Small intestine (tissue), 7 donors: Measurements from ENCODE around the gene CLMP. TPM values are rescaled to one million over a fixed set of nuclear protein-coding genes. Genes with fewer than 3 reads are reported as not detected.
A peak's percentile ranks its signal among the peaks of the same experiment; 100 is the strongest.

Experiments
- DNase-seq, 2 donors: peaks; one replicate each; pipeline versions ENCODE4 v3.0.0 to v3.0.0-alpha.2; 2013
- FAIRE-seq: peaks from 2 replicates; lab custom pipeline; 2012; peaks lifted over from hg19 to GRCh38; lab: Jason Lieb, UNC
- H3K27ac ChIP-seq, 3 donors: one replicate each; pipeline ENCODE4 v1.5.1; 2013; ENCODE audit warnings: low read length in 2 of 3, mild to moderate bottlenecking in 2 of 3, control low read depth in 1 of 3, inconsistent platforms in 1 of 3, low read depth in 1 of 3, moderate library complexity in 1 of 3
- H3K27me3 ChIP-seq, 3 donors: one replicate each; pipeline ENCODE4 v1.6.1; 2013; ENCODE audit warnings: low read length in 3 of 3, inconsistent platforms in 1 of 3; ENCODE audit not compliant: control insufficient read depth in 3 of 3, insufficient read depth in 3 of 3
- H3K36me3 ChIP-seq, 3 donors: one replicate each; pipeline ENCODE4 v1.6.1; 2013; ENCODE audit warnings: low read length in 3 of 3, inconsistent platforms in 1 of 3, low read depth in 1 of 3, mild to moderate bottlenecking in 1 of 3, moderate library complexity in 1 of 3; ENCODE audit not compliant: control insufficient read depth in 3 of 3, insufficient read depth in 2 of 3
- H3K4me1 ChIP-seq, 3 donors: one replicate each; pipeline ENCODE4 v1.6.1; 2013; ENCODE audit warnings: low read length in 2 of 3, inconsistent platforms in 1 of 3, low read depth in 1 of 3, mild to moderate bottlenecking in 1 of 3, moderate library complexity in 1 of 3; ENCODE audit not compliant: control insufficient read depth in 3 of 3, insufficient read depth in 2 of 3
- H3K4me3 ChIP-seq, 3 donors: one replicate each; pipeline ENCODE4 v1.5.1; 2013; ENCODE audit warnings: low read length in 3 of 3, control low read depth in 1 of 3, inconsistent platforms in 1 of 3, low read depth in 1 of 3, mild to moderate bottlenecking in 1 of 3, moderate library complexity in 1 of 3
- H3K9me3 ChIP-seq, 2 donors: one replicate each; pipeline ENCODE4 v1.6.1; 2013; ENCODE audit warnings: low read depth in 1 of 2, low read length in 1 of 2; ENCODE audit not compliant: control insufficient read depth in 2 of 2, insufficient read depth in 1 of 2
- WGBS, 3 donors: extraction: QIAGEN DNeasy Blood & Tissue Kit; methylation state at CpG; one replicate each; pipeline ENCODE4 v1.1.7; 2013; 5-methylcytosine and 5-hydroxymethylcytosine counted together
- polyA plus RNA-seq, 4 donors: library from polyadenylated mRNA; stranded (reverse) in 3 of 4; unstranded in 1 of 4; fragments of 200-250 nt in 3 of 4; fragments of 120-200 nt in 1 of 4; gene quantifications; one replicate each; pipeline versions ENCODE4 v1.2.1 to v1.2.3, GENCODE V29; 2013
- donor health status: healthy with polysubstance abuse.
- donor health status: control.
- donor health status: control.
- donor health status: Bipolar disorder and iron deficiency.
- donor health status: healthy.

CLMP gene
- polyA plus RNA-seq, 4 donors: 0.22 to 12.2 (median 5.9) TPM

DNA sequence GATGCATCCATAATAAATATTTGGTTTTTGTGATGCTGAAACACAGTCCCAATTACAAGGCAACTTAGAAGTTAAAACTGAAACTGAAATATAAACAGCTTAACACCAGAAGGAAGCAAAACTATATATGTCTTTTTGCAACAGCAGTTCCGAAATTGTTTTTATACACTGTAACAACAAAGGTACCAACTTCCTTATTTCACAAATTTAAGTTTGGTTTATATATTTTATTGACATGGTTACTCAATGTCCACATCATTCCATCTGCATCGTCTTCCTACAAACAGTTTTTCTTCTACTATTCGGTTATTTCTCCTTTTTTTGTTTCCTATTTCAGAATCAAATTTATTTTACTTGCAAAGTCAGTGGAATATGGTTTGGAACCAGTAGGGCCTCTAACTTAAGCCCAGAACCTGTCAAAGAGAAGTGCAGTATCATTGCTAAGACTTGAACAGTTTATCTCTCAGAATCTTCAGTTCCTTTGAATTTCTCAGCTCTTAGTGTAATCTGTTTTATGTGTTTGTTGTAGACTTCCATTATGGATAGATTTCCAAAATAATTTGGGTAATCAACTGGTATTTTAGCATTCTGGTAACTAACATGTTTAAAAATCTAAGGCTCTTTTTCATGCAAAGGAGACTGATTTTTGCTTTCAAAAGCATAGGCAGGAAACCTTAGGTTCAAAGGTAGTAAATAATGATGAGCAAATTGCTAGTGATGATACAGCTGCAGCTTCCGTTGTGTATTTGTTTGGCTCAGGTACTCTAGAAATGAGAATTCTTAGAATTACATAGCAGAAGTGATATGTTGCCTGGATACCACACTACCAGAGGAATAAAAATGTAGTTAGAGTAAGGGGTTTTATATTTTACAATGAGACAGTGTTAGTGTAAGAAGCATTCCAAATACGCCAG lies 124.9 kb downstream of the CLMP start:
- Histone ChIP-seq H3K27me3 (no peaks in the 10 kb centered on the region), H3K4me3 (peak overlapping the region in 1 of 3 donors; percentile 26), H3K36me3 (peaks cover 0 to 7% (median 0%) of the 10 kb centered on the region in 3 donors), H3K4me1 (peaks cover 0 to 4% (median 0%) of the 10 kb centered on the region in 3 donors), H3K9me3 (no peaks in the 10 kb centered on the region), H3K27ac (peak overlapping the region in 2 of 3 donors; percentile 48 to 67)
- DNase-seq: peak in 1 of 2 donors; percentile 37
- WGBS, 3 donors: 35 to 38% (median 36%) methylated on average over 5 of the region's 5 CpGs
- FAIRE-seq: no peak

DNA sequence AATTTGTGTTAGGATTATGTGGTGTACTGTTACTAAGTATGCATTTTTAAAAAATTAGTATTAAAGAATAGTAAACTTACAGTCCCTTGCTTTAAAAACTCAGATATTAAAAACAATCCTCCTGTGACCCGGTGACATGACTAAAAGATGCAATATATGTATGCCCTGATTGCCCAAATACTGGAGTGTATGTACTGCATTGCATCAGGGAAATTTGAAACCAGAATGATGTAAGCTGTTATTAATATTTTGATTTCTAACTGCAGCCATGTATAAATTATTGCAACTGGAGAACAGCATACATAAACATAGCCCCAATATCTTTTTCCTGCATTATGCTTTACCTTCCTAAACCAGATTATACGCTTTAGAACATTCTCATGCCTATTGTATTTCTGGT lies 129.4 kb downstream of the CLMP start:
- DNase-seq (no peak), FAIRE-seq (no peak)
- Histone ChIP-seq H3K4me1 (peaks cover 0 to 10% (median 0%) of the 10 kb centered on the region in 3 donors), H3K27ac (no peak overlapping the region), H3K27me3 (no peaks in the 10 kb centered on the region), H3K4me3 (no peak overlapping the region), H3K9me3 (no peaks in the 10 kb centered on the region), H3K36me3 (peaks cover 0 to 5% (median 3%) of the 10 kb centered on the region in 3 donors)
- 85 to 94% (median 86%) methylated on average over 2 of the region's 2 CpGs for WGBS, 3 donors

- H3K27me3 ChIP-seq: no peaks in the 10 kb centered on the region
- WGBS, 3 donors: 30 to 54% (median 39%) methylated on average over 9 of the region's 9 CpGs
- no peaks in the 10 kb centered on the region for H3K9me3 ChIP-seq
- H3K4me3 ChIP-seq: peak overlapping the region in 2 of 3 donors; percentile 70 to 90
- peaks cover 7 to 17% (median 14%) of the 10 kb centered on the region in 3 donors for H3K36me3 ChIP-seq
- peak overlapping the region; percentile 100 for H3K27ac ChIP-seq
- FAIRE-seq: no peak
- peaks cover 0 to 16% (median 4%) of the 10 kb centered on the region in 3 donors for H3K4me1 ChIP-seq
- no peak for DNase-seq
Observed at GRCh38 chr11:123063826-123064657, 131.0 kb downstream of the CLMP start.

DNA sequence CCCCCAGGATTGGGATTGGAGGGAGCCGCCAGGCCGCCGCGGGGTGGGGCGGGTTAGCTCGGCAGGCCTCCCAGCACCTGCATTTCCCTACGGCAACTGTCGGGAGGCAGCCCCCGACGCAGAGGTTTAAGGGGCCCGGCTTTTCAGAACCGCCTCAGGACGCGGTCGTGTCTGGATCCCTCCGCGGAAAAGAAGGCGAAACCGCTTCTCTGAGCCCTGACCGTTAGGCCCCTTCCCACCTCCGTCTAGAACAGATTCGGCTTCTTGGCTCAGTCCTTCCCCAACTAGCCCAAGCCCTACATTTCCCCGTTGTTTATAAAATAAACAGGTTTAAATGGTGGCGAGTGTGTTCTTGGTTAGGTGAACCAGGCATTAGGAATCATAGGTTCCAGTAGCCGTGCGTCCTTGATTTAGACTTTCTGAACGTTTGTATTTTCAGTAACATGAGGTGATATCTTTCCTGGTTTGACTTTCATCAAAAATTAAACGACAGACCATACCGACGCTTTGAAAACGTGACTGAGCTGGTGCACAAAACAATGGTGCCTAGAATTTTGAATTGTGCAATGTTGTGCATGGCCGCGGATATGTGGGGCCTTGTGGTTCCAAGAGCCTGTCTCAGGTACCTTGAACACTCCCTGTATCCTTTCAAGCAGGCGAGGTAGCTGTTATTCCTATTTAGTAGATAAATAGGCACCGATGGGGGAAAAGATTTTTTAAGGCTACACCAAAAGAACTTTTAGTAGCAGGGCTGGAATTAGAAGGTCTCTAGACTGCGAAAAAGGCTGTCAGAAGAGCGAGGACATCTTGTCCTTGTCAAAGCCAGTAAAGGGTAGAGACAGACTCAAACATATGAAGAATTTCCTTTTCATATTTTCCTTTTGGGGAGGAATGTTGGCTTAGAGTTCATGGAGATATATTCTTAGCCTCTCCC lies 131.9 kb downstream of the CLMP start:
- Histone ChIP-seq H3K27ac (peak overlapping the region; percentile 100), H3K4me1 (peaks cover 0 to 20% (median 8%) of the 10 kb centered on the region in 3 donors), H3K4me3 (peak overlapping the region; percentile 64 to 90 (median 70)), H3K27me3 (no peaks in the 10 kb centered on the region), H3K36me3 (peaks cover 12 to 21% (median 17%) of the 10 kb centered on the region in 3 donors), H3K9me3 (no peaks in the 10 kb centered on the region)
- WGBS, 3 donors: 2 to 3% (median 3%) methylated on average over 36 to 37 of the region's 37 CpGs
- DNase-seq (peak; percentile 66 to 86), FAIRE-seq (no peak)

GRCh38 chr11:123062158-123062891 lies 132.7 kb downstream of the CLMP start:
- Histone ChIP-seq H3K4me3 (peak overlapping the region; percentile 70 to 98 (median 95)), H3K9me3 (no peaks in the 10 kb centered on the region), H3K27ac (peak overlapping the region; percentile 100), H3K27me3 (no peaks in the 10 kb centered on the region), H3K36me3 (peaks cover 17 to 24% (median 21%) of the 10 kb centered on the region in 3 donors), H3K4me1 (peaks cover 2 to 20% (median 8%) of the 10 kb centered on the region in 3 donors)
- 0 to 1% (median 1%) methylated on average over 56 to 63 of the region's 63 CpGs for WGBS, 3 donors
- no peak for FAIRE-seq
- DNase-seq: peak; percentile 99 to 100

- no peaks in the 10 kb centered on the region for H3K9me3 ChIP-seq
- H3K4me1 ChIP-seq: peaks cover 2 to 26% (median 8%) of the 10 kb centered on the region in 3 donors
- FAIRE-seq (no peak), DNase-seq (peak; percentile 59 to 70)
- peak within 1 kb of the TSS; percentile 70 to 98 (median 95) for H3K4me3 ChIP-seq
- H3K27me3 ChIP-seq: no peaks in the 10 kb centered on the region
- peaks cover 24 to 30% (median 27%) of the 10 kb centered on the region in 3 donors for H3K36me3 ChIP-seq
- peak within 1 kb of the TSS; percentile 100 for H3K27ac ChIP-seq
- 0 to 1% (median 0%) methylated on average over 37 to 45 of the region's 45 CpGs for WGBS, 3 donors
Observed at GRCh38 chr11:123061403-123062157, 133.5 kb downstream of the CLMP start, which contains the start of gene HSPA8. HSPA8 (minus strand) TSS chr11:123062136; CDS start chr11:123061324, 812 bp downstream.
